Breast epithelium (tissue), 4 donors: ENCODE measurements around the gene CA10. TPM values are rescaled to one million over a fixed set of nuclear protein-coding genes. Genes with fewer than 3 reads are reported as not detected.

ENCODE experiments used
- DNase-seq, 2 donors: peaks; one replicate each; pipeline ENCODE4 v3.0.0-alpha.2; 2019; ENCODE audit warnings: low spot score in 2 of 2
- H3K27ac ChIP-seq, 2 donors: fragments of 200-600 bp; sonication (generic) in 1 of 2; one replicate each; pipeline ENCODE4 v1.5.1; 2016 to 2019; ENCODE audit warnings: mild to moderate bottlenecking in 1 of 2
- H3K27me3 ChIP-seq, 2 donors: fragments of 200-600 bp; sonication (generic) in 1 of 2; one replicate each; pipeline versions ENCODE4 v1.5.1 to v1.6.0; 2017 to 2019; ENCODE audit warnings: control low read depth in 1 of 2, mild to moderate bottlenecking in 1 of 2
- H3K36me3 ChIP-seq: fragments of 200-600 bp; one replicate; pipeline ENCODE4 v1.5.1; 2019
- H3K4me1 ChIP-seq, 2 donors: fragments of 200-600 bp; sonication (generic); one replicate each; pipeline ENCODE4 v1.5.1; 2016 to 2019; ENCODE audit warnings: control low read depth in 1 of 2
- H3K4me3 ChIP-seq, 3 donors: fragments of 200-600 bp; sonication (generic); 1 replicate in 2 of 3; 2 replicates in 1 of 3; pipeline ENCODE4 v1.5.1; 2016 to 2019; ENCODE audit warnings: mild to moderate bottlenecking in 3 of 3, moderate library complexity in 2 of 3
- H3K9me3 ChIP-seq, 2 donors: fragments of 200-600 bp; sonication (generic) in 1 of 2; one replicate each; pipeline ENCODE4 v1.5.1; 2016 to 2019; ENCODE audit warnings: control low read depth in 1 of 2
- CTCF ChIP-seq, 3 donors: fragments of 450-650 bp; IDR thresholded peaks; one replicate each; pipeline ENCODE4 v1.5.1; 2016 to 2017; ENCODE audit warnings: antibody characterized with exemption in 3 of 3, mild to moderate bottlenecking in 3 of 3, moderate library complexity in 3 of 3
- POLR2A ChIP-seq: fragments of 450-650 bp; IDR thresholded peaks from one replicate; pipeline ENCODE4 v1.6.1; 2016; ENCODE audit warnings: antibody characterized with exemption, mild to moderate bottlenecking, moderate library complexity
- POLR2AphosphoS5 ChIP-seq, 3 donors: sonication (generic); formaldehyde crosslinking; IDR thresholded peaks; one replicate each; pipeline ENCODE4 v1.6.1; 2017; ENCODE audit warnings: antibody characterized with exemption in 3 of 3
- intact Hi-C: fragments of 100-400 bp; cut with DNase I; formaldehyde crosslinking; loops from one replicate; pipeline ENCODE4 v1.15.1; 2023; ENCODE audit warnings: low total_unique reads
- total RNA-seq, 3 donors: library from RNA; depleted of rRNA; stranded (reverse); fragments of >200 nt; gene quantifications; one replicate each; pipeline ENCODE4 v1.1.0, GENCODE V29; 2016

CA10 gene
- total RNA-seq, 3 donors from 2014 or later: not detected

DNA sequence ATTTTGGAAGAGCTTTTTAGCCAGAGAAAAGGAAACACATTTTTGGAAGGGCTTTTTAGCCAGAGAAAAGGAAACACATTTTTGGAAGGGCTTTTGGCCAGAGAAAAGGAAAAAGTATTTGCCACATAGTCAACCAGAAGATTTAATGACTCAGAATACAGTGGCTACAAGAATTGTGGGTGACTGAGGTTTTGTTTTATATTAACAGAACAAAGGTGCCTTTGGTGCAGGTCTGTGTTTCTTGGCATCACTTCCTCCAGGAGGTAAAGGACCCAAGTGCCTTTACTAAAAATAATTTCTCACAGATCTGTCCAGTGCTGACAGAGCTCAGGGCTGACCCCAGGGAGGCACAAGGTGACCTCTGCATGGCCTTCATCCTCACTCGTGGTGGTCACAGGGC is 363.1 kb downstream of the CA10 start:
- Histone ChIP-seq H3K4me1 (no peaks in the 10 kb centered on the region), H3K27me3 (peaks cover 0 to 14% of the 10 kb centered on the region in 2 donors), H3K27ac (no peak overlapping the region), H3K4me3 (no peak overlapping the region), H3K36me3 (no peaks in the 10 kb centered on the region), H3K9me3 (no peaks in the 10 kb centered on the region)
- DNase-seq: no peak
- intact Hi-C loops: no loop called here
- no peak for TF ChIP-seq CTCF (IDR thresholded peaks at IDR 0.05)
- TF ChIP-seq POLR2A: no peak
- TF ChIP-seq POLR2AphosphoS5 (IDR thresholded peaks at IDR 0.05): no peak

DNA sequence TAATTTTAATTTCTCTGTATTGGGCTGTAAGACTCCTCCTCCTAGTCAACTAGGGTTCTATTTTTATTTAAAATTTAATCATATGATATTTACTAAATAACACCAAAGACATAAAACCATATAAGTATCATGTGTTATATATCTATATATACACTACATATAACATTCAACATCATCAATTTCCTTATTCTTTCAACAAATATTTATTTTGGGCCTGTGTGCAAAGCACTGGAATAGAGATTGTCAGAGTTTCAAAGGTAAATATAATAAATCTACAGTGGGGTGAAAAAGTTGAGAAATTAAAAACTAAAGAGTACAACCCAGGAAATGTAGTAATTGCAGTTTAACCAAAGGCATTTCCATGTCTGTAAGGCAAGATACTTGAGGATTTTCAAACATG is 364.0 kb downstream of the CA10 start:
- Histone ChIP-seq H3K36me3 (no peaks in the 10 kb centered on the region), H3K27me3 (peaks cover 0 to 23% of the 10 kb centered on the region in 2 donors), H3K4me3 (no peak overlapping the region), H3K9me3 (no peaks in the 10 kb centered on the region), H3K4me1 (no peaks in the 10 kb centered on the region), H3K27ac (no peak overlapping the region)
- TF ChIP-seq POLR2A (no peak), POLR2AphosphoS5 (IDR thresholded peaks at IDR 0.05) (no peak), CTCF (IDR thresholded peaks at IDR 0.05) (no peak)
- intact Hi-C loops: no loop called here
- DNase-seq: no peak

DNA sequence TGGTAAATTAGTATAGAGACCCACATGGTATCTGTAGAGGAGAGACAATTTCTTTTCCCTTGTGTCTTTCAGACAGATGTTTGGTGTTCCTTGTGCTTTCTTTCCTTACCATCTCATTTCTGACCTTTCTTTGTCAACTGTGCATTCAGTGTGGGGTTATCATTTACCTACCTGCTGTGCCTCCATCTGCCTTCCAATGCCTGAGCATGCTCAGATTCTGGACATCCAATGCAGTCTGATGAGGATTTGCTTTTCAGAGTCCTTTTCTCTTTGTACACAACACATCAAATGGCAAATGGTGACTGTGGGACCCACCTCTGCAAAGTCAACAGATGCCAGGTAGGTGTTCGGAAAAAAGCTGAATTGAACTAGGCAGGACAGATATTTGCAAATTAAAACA is 364.8 kb downstream of the CA10 start:
- H3K4me3 ChIP-seq: no peak overlapping the region
- H3K36me3 ChIP-seq: no peaks in the 10 kb centered on the region
- DNase-seq: no peak
- no peak overlapping the region for H3K27ac ChIP-seq
- no peaks in the 10 kb centered on the region for H3K4me1 ChIP-seq
- intact Hi-C loops: no loop called here
- H3K9me3 ChIP-seq: no peaks in the 10 kb centered on the region
- peaks cover 0 to 25% of the 10 kb centered on the region in 2 donors for H3K27me3 ChIP-seq
- TF ChIP-seq CTCF (IDR thresholded peaks at IDR 0.05) (no peak), POLR2A (no peak), POLR2AphosphoS5 (IDR thresholded peaks at IDR 0.05) (no peak)

GRCh38 chr17:51778842-51779241 is 379.7 kb downstream of the CA10 start:
- intact Hi-C loops: no loop called here
- Histone ChIP-seq H3K27me3 (peaks cover 0 to 4% of the 10 kb centered on the region in 2 donors), H3K36me3 (no peaks in the 10 kb centered on the region), H3K4me3 (no peak overlapping the region), H3K4me1 (no peaks in the 10 kb centered on the region), H3K27ac (no peak overlapping the region), H3K9me3 (no peaks in the 10 kb centered on the region)
- TF ChIP-seq POLR2A (no peak), POLR2AphosphoS5 (IDR thresholded peaks at IDR 0.05) (no peak), CTCF (IDR thresholded peaks at IDR 0.05) (no peak)
- DNase-seq: no peak

DNA sequence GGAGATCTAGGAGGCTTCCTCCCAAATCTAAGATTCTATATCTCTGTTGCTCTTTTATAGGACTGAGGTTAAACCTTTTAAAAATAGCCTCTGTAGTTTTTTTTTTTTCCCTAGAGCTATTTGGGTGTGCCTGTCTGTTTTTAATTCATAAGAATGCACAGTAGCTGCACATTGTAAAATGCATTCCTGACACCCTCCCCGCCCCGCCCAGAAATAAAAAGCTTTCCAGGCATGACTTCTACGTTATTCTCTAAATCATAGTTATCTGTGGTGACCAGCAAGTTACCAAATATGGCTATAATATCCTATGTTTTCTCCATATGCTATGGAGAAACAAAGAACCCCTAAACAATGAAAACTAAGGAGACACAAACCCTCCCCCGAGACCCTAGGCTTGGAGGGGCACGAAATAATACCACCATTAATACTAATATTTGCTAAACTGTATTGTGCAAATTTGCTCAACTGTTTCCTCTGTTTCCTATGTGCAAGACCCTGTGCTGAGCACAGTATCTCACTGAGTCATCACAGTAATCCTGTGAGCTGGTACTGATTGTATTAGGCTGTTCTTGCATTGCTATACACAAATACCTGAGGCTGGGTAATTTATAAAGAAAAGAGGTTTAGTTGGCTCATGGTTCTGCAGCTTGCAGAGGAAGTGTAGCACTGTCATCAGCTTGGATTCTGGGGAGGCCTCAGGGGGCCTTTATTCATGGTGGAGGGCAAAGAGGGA is 388.3 kb downstream of the CA10 start:
- intact Hi-C loops: no loop called here
- no peaks in the 10 kb centered on the region for H3K27me3 ChIP-seq
- TF ChIP-seq POLR2A: no peak
- TF ChIP-seq CTCF (IDR thresholded peaks at IDR 0.05): no peak
- no peaks in the 10 kb centered on the region for H3K36me3 ChIP-seq
- no peak for DNase-seq
- H3K9me3 ChIP-seq: no peaks in the 10 kb centered on the region
- no peak overlapping the region for H3K27ac ChIP-seq
- no peaks in the 10 kb centered on the region for H3K4me1 ChIP-seq
- no peak overlapping the region for H3K4me3 ChIP-seq
